Ovary (tissue), 3 donors: ENCODE measurements around the gene GARNL3.

Experiments used
- CTCF ChIP-seq, 3 donors: fragments of 450-650 bp in 2 of 3; fragments of 200-600 bp in 1 of 3; IDR thresholded peaks; one replicate each; pipeline versions ENCODE4 v1.5.1 to v1.8.0; 2016 to 2022; ENCODE audit warnings: antibody characterized with exemption in 3 of 3, mild to moderate bottlenecking in 1 of 3
- EP300 ChIP-seq: sonication (generic); formaldehyde crosslinking; IDR thresholded peaks from one replicate; pipeline ENCODE4 v1.6.1; 2017; ENCODE audit warnings: antibody characterized with exemption
- POLR2A ChIP-seq: fragments of 450-650 bp; IDR thresholded peaks from one replicate; pipeline ENCODE4 v1.6.1; 2017; ENCODE audit warnings: antibody characterized with exemption, mild to moderate bottlenecking, moderate library complexity
- donor health status: DM: no; HTN: no; CAD: no.

GRCh38 chr9:127423934-127424675, 159.5 kb downstream of the GARNL3 start, which contains the start of gene ZNF79:
- TF ChIP-seq CTCF (IDR thresholded peaks at IDR 0.05) (peak in 1 of 3 donors; percentile 21), POLR2A (peak; percentile 56), EP300 (peak; percentile 45)
